T-helper 2 cell treated with Interferon-gamma antibody and Interleukin-4, amounts not matched to agents 100 ng/mL and 5 ng/mL, for 36 hours (primary cell): ENCODE results near the gene KRT7. TPM values are rescaled to one million over a fixed set of nuclear protein-coding genes. Genes with fewer than 3 reads are reported as not detected.

ENCODE experiments used
- intact Hi-C: fragments of 100-400 bp; cut with micrococcal nuclease; formaldehyde crosslinking; loops from one replicate; pipeline ENCODE4 v1.15.1; 2023
- total RNA-seq: library from RNA; stranded (reverse); gene quantifications from 2 replicates; pipeline ENCODE4 v1.2.3, GENCODE V29; 2022

KRT7 gene
- total RNA-seq, 1 donor from 2014 or later: 5.3 TPM

GRCh38 chr12:52211716-52212585, 21.1 kb upstream of the KRT7 start:
- intact Hi-C loops: no loop called here

GRCh38 chr12:52212701-52213563, 20.1 kb upstream of the KRT7 start:
- intact Hi-C loops: no loop called here

- intact Hi-C loops: no loop called here
These were observed 19.3 kb upstream of the KRT7 start for GRCh38 chr12:52213564-52214420.

- intact Hi-C loops: no loop called here
These were observed 18.6 kb upstream of the KRT7 start for GRCh38 chr12:52214421-52214802.

- intact Hi-C loops: no loop called here
These were observed 17.4 kb upstream of the KRT7 start for GRCh38 chr12:52215587-52216031.

GRCh38 chr12:52216100-52216499, 16.9 kb upstream of the KRT7 start:
- intact Hi-C loops: no loop called here

GRCh38 chr12:52216807-52217206, 16.2 kb upstream of the KRT7 start:
- intact Hi-C loops: no loop called here

GRCh38 chr12:52217223-52217622, 15.8 kb upstream of the KRT7 start:
- intact Hi-C loops: no loop called here

GRCh38 chr12:52218001-52218400, 15.0 kb upstream of the KRT7 start:
- intact Hi-C loops: no loop called here

GRCh38 chr12:52220477-52220876, 12.6 kb upstream of the KRT7 start:
- intact Hi-C loops: loop anchor here (10.0 kb wide), 1 partner anchor 54 kb away; the partner anchor contains the start of gene KRT86

- intact Hi-C loops: loop anchor here (10.0 kb wide), 1 partner anchor 54 kb away; the partner anchor contains the start of gene KRT86
These were observed 11.8 kb upstream of the KRT7 start for GRCh38 chr12:52221070-52221781.

GRCh38 chr12:52221912-52222457, 11.1 kb upstream of the KRT7 start:
- intact Hi-C loops: loop anchor here (10.0 kb wide), 1 partner anchor 53 kb away; the partner anchor contains the start of gene KRT86

GRCh38 chr12:52222692-52223091, 10.4 kb upstream of the KRT7 start:
- intact Hi-C loops: loop anchor here (10.0 kb wide), 1 partner anchor 52 kb away; the partner anchor contains the start of gene KRT86

- intact Hi-C loops: loop anchor here (10.0 kb wide), 1 partner anchor 51 kb away; the partner anchor contains the start of gene KRT86
These were observed 9.5 kb upstream of the KRT7 start for GRCh38 chr12:52223406-52224039.

GRCh38 chr12:52224151-52224550, 8.9 kb upstream of the KRT7 start:
- intact Hi-C loops: loop anchor here (10.0 kb wide), 1 partner anchor 51 kb away; the partner anchor contains the start of gene KRT86

- intact Hi-C loops: loop anchor here (10.0 kb wide), 1 partner anchor 49 kb away; the partner anchor contains the start of gene KRT86
These were observed 7.3 kb upstream of the KRT7 start for GRCh38 chr12:52225752-52226151.

GRCh38 chr12:52226446-52226845, 6.6 kb upstream of the KRT7 start:
- intact Hi-C loops: loop anchor here (10.0 kb wide), 1 partner anchor 48 kb away; the partner anchor contains the start of gene KRT86

- intact Hi-C loops: loop anchor here (10.0 kb wide), 1 partner anchor 47 kb away; the partner anchor contains the start of gene KRT86
These were observed 5.4 kb upstream of the KRT7 start for GRCh38 chr12:52227606-52228166.

GRCh38 chr12:52228366-52228765, 4.7 kb upstream of the KRT7 start:
- intact Hi-C loops: loop anchor here (10.0 kb wide), 1 partner anchor 46 kb away; the partner anchor contains the start of gene KRT86
